HepG2 (cell line): ENCODE results near the gene OSR1. TPM values are rescaled to one million over a fixed set of nuclear protein-coding genes. Genes with fewer than 3 reads are reported as not detected.

Experiments
- AKAP8 ChIP-seq: sonication (generic); formaldehyde crosslinking; IDR thresholded peaks from 2 replicates; pipeline ENCODE4 v1.5.1; 2020; ENCODE audit warnings: mild to moderate bottlenecking, missing genetic modification reagents
- ATAD3A ChIP-seq: sonication (generic); formaldehyde crosslinking; IDR thresholded peaks from 2 replicates; pipeline ENCODE4 v1.4.0; 2020; ENCODE audit warnings: missing genetic modification reagents
- CC2D1A ChIP-seq: sonication (generic); formaldehyde crosslinking; IDR thresholded peaks from 2 replicates; pipeline ENCODE4 v1.8.1; 2023; ENCODE audit warnings: mild to moderate bottlenecking, missing genetic modification reagents
- CTCF ChIP-seq: sonication (generic); formaldehyde crosslinking; IDR thresholded peaks from 2 replicates; pipeline ENCODE4 v1.5.0; 2020; ENCODE audit warnings: mild to moderate bottlenecking, missing genetic modification reagents, moderate library complexity
- DBP ChIP-seq: sonication (generic); formaldehyde crosslinking; IDR thresholded peaks from 2 replicates; pipeline ENCODE4 v1.4.0; 2020; ENCODE audit warnings: missing genetic modification reagents; ENCODE audit errors: not compliant biosample characterization
- GPBP1L1 ChIP-seq: sonication (generic); formaldehyde crosslinking; IDR thresholded peaks from 2 replicates; pipeline ENCODE4 v1.5.0; 2020; ENCODE audit warnings: mild to moderate bottlenecking, missing genetic modification reagents
- HCFC1 ChIP-seq: fragments of 150-350 bp; IDR thresholded peaks from 2 replicates; pipeline ENCODE4 v1.6.1; 2014; ENCODE audit warnings: low read depth, low read length
- KAT7 ChIP-seq: IDR thresholded peaks from 2 replicates; pipeline ENCODE4 v1.6.1; 2018; ENCODE audit warnings: borderline replicate concordance, missing compliant biosample characterization
- MYPOP ChIP-seq: sonication (generic); formaldehyde crosslinking; IDR thresholded peaks from 2 replicates; pipeline ENCODE4 v1.8.1; 2023; ENCODE audit warnings: mild to moderate bottlenecking, moderate library complexity, missing genetic modification reagents
- PAF1 ChIP-seq: IDR thresholded peaks from 2 replicates; pipeline ENCODE4 v1.6.1; 2016; ENCODE audit warnings: missing genetic modification reagents, missing compliant biosample characterization
- RFXANK ChIP-seq: IDR thresholded peaks from 2 replicates; pipeline ENCODE4 v1.6.1; 2016
- ZBTB34 ChIP-seq: sonication (generic); formaldehyde crosslinking; IDR thresholded peaks from 2 replicates; pipeline ENCODE4 v1.8.0; 2022; ENCODE audit warnings: mild to moderate bottlenecking, missing genetic modification reagents
- ZBTB39 ChIP-seq: sonication (generic); formaldehyde crosslinking; IDR thresholded peaks from 2 replicates; pipeline ENCODE4 v1.5.0; 2020; ENCODE audit warnings: missing genetic modification reagents
- ZNF296 ChIP-seq: sonication (generic); formaldehyde crosslinking; conservative IDR thresholded peaks from 2 replicates; pipeline ENCODE4 v1.5.0; 2020; ENCODE audit warnings: mild to moderate bottlenecking, missing genetic modification reagents
- ZNF557 ChIP-seq: sonication (generic); formaldehyde crosslinking; IDR thresholded peaks from 2 replicates; pipeline ENCODE4 v1.4.0; 2020; ENCODE audit warnings: missing genetic modification reagents
- ZNF773 ChIP-seq: sonication (generic); formaldehyde crosslinking; IDR thresholded peaks from 2 replicates; pipeline ENCODE4 v1.4.0; 2020; ENCODE audit warnings: missing genetic modification reagents, borderline replicate concordance
- ZNF780A ChIP-seq: sonication (generic); formaldehyde crosslinking; IDR thresholded peaks from 2 replicates; pipeline ENCODE4 v1.8.0; 2022; ENCODE audit warnings: mild to moderate bottlenecking, missing genetic modification reagents, moderate library complexity
- ZNF790 ChIP-seq: sonication (generic); formaldehyde crosslinking; IDR thresholded peaks from 2 replicates; pipeline ENCODE4 v1.8.0; 2022; ENCODE audit warnings: missing genetic modification reagents, mild to moderate bottlenecking, borderline replicate concordance
- ZNF839 ChIP-seq: sonication (generic); formaldehyde crosslinking; IDR thresholded peaks from 2 replicates; pipeline ENCODE4 v1.4.0; 2020; ENCODE audit warnings: missing genetic modification reagents, mild to moderate bottlenecking, borderline replicate concordance
- polyA plus RNA-seq, 8 experiments: library from polyadenylated mRNA; depleted of rRNA in 3 of 8; stranded (reverse) in 7 of 8; unstranded in 1 of 8; fragments of >200 nt; fragmentation: Illumina TruSeq in 4 of 8; extraction: Trizol in 4 of 8; gene quantifications; 2 replicates each; pipeline versions ENCODE4 v1.2.1 to v1.2.3, GENCODE V29; 2011 to 2016; ENCODE audit warnings: low read depth in 4 of 8, missing spikeins in 1 of 8, mixed read lengths in 1 of 8; ENCODE audit not compliant: insufficient read depth in 1 of 8
- total RNA-seq, 5 experiments: library from RNA; depleted of rRNA; stranded (reverse); fragments of >200 nt; fragmentation: Illumina TruSeq; extraction: Trizol; gene quantifications; 2 replicates each; pipeline ENCODE4 v1.2.3, GENCODE V29; 2016; ENCODE audit warnings: low read depth in 1 of 5

Gene OSR1
- total and polyA plus RNA-seq, 2 of the 13 experiments (the other 11 are each of a cell fraction or from before 2014, with no cell fraction given): 0.63 to 1.1 TPM

- TF ChIP-seq GPBP1L1 (no peak), ZNF296 (CRISPR knock-in tag) (no peak), RFXANK (CRISPR knock-in tag) (no peak), MYPOP (CRISPR knock-in tag) (no peak), CC2D1A (CRISPR knock-in tag) (no peak), ZNF773 (CRISPR knock-in tag) (no peak), HCFC1 (no peak), AKAP8 (CRISPR knock-in tag) (no peak), ZNF557 (no peak), ZNF839 (CRISPR knock-in tag) (0 out of 2 replicates have a peak, but pooled peaks have one; percentile 51), ZNF790 (no peak), ZBTB39 (CRISPR knock-in tag) (no peak), CTCF (CRISPR knock-in tag) (peak; percentile 93), KAT7 (CRISPR knock-in tag) (no peak), ATAD3A (no peak), PAF1 (CRISPR knock-in tag) (no peak), DBP (no peak), ZNF780A (CRISPR knock-in tag) (no peak), ZBTB34 (CRISPR knock-in tag) (no peak)
Measured at GRCh38 chr2:19349911-19350677, 8.3 kb downstream of the OSR1 start (continued).
